H9 (cell line): ENCODE results near the gene TRPM1. TPM values are rescaled to one million over a fixed set of nuclear protein-coding genes. Genes with fewer than 3 reads are reported as not detected.

Experiments
- DNase-seq: peaks from one replicate; pipeline ENCODE4 v3.0.0-alpha.2; 2017
- H2AFZ ChIP-seq: one replicate; pipeline ENCODE4 v1.6.1; 2013; ENCODE audit warnings: mild to moderate bottlenecking, low read length, control low read depth, moderate library complexity
- H2AK5ac ChIP-seq: 2 replicates; pipeline ENCODE4 v1.6.1; 2013; ENCODE audit warnings: low read length, control low read depth, mixed read lengths; ENCODE audit not compliant: insufficient read length
- H2BK120ac ChIP-seq: one replicate; pipeline ENCODE4 v1.6.1; 2013; ENCODE audit warnings: low read depth, mild to moderate bottlenecking, low read length, control low read depth, inconsistent platforms; ENCODE audit not compliant: poor library complexity, severe bottlenecking
- H2BK12ac ChIP-seq: 2 replicates; pipeline ENCODE4 v1.6.1; 2013; ENCODE audit warnings: low read length, control low read depth, mixed read lengths, low read depth; ENCODE audit not compliant: insufficient read length
- H2BK15ac ChIP-seq: 2 replicates; pipeline ENCODE4 v1.6.1; 2013; ENCODE audit warnings: low read depth, low read length, control low read depth
- H2BK20ac ChIP-seq: one replicate; pipeline ENCODE4 v1.6.1; 2013; ENCODE audit warnings: low read depth, mild to moderate bottlenecking, low read length, control low read depth, inconsistent platforms; ENCODE audit not compliant: poor library complexity, severe bottlenecking
- H2BK5ac ChIP-seq: 2 replicates; pipeline ENCODE4 v1.6.1; 2013; ENCODE audit warnings: low read length, control low read depth, mixed read lengths; ENCODE audit not compliant: insufficient read length
- H3K14ac ChIP-seq: 2 replicates; pipeline ENCODE4 v1.6.1; 2013; ENCODE audit warnings: low read length, control low read depth; ENCODE audit not compliant: insufficient read depth
- H3K18ac ChIP-seq: 2 replicates; pipeline ENCODE4 v1.6.1; 2013; ENCODE audit warnings: low read depth, mild to moderate bottlenecking, mixed read lengths, low read length, control low read depth; ENCODE audit not compliant: insufficient read length
- H3K23ac ChIP-seq: 2 replicates; pipeline ENCODE4 v1.6.1; 2013; ENCODE audit warnings: low read length, control low read depth, mixed read lengths, low read depth; ENCODE audit not compliant: insufficient read length
- H3K23me2 ChIP-seq: 2 replicates; pipeline ENCODE4 v1.6.1; 2013; ENCODE audit warnings: low read depth, mild to moderate bottlenecking, mixed read lengths, low read length, control low read depth; ENCODE audit not compliant: insufficient read length, poor library complexity, severe bottlenecking
- H3K27ac ChIP-seq: 2 replicates; pipeline ENCODE4 v1.5.1; 2013; ENCODE audit warnings: low read length, control low read depth, mixed read lengths, low read depth; ENCODE audit not compliant: insufficient read length
- H3K27me3 ChIP-seq: 2 replicates; pipeline ENCODE4 v1.6.1; 2013; ENCODE audit warnings: low read length, control low read depth, inconsistent platforms; ENCODE audit not compliant: insufficient read depth
- H3K4ac ChIP-seq: 2 replicates; pipeline ENCODE4 v1.6.1; 2013; ENCODE audit warnings: low read depth, mild to moderate bottlenecking, control low read depth, inconsistent platforms, low read length, moderate library complexity
- H3K4me1 ChIP-seq: 2 replicates; pipeline ENCODE4 v1.6.1; 2013; ENCODE audit warnings: low read length, control low read depth, inconsistent platforms; ENCODE audit not compliant: insufficient read depth
- H3K4me2 ChIP-seq: 2 replicates; pipeline ENCODE4 v1.6.1; 2013; ENCODE audit warnings: low read length, control low read depth, mixed read lengths; ENCODE audit not compliant: insufficient read length, insufficient read depth
- H3K56ac ChIP-seq: 2 replicates; pipeline ENCODE4 v1.6.1; 2013; ENCODE audit warnings: low read depth, mild to moderate bottlenecking, mixed read lengths, low read length, control low read depth; ENCODE audit not compliant: insufficient read length
- H3K79me1 ChIP-seq: 2 replicates; pipeline ENCODE4 v1.6.1; 2013; ENCODE audit warnings: low read depth, mild to moderate bottlenecking, moderate library complexity, low read length, control low read depth, inconsistent platforms; ENCODE audit not compliant: insufficient read depth, poor library complexity, severe bottlenecking
- H3K79me2 ChIP-seq: 2 replicates; pipeline ENCODE4 v1.6.1; 2013; ENCODE audit warnings: low read length, control low read depth, inconsistent platforms; ENCODE audit not compliant: insufficient read depth
- H3K9ac ChIP-seq: 2 replicates; pipeline ENCODE4 v1.6.1; 2013; ENCODE audit warnings: low read length, control low read depth, mixed read lengths; ENCODE audit not compliant: insufficient read length; ENCODE audit errors: extremely low read depth
- H3K9me3 ChIP-seq: one replicate; pipeline ENCODE4 v1.6.1; 2013; ENCODE audit warnings: low read depth, low read length, inconsistent platforms; ENCODE audit not compliant: control insufficient read depth
- H3T11ph ChIP-seq: one replicate; pipeline ENCODE4 v1.6.1; 2013; ENCODE audit warnings: mild to moderate bottlenecking, low read length, control low read depth, inconsistent platforms
- H4K20me1 ChIP-seq: one replicate; pipeline ENCODE4 v1.6.1; 2013; ENCODE audit not compliant: control insufficient read depth, insufficient read length, insufficient read depth
- H4K5ac ChIP-seq: 2 replicates; pipeline ENCODE4 v1.6.1; 2013; ENCODE audit warnings: low read depth, mild to moderate bottlenecking, mixed read lengths, low read length, control low read depth; ENCODE audit not compliant: insufficient read length
- H4K8ac ChIP-seq: replicated peaks from 2 replicates; pipeline ENCODE4 v1.6.1; 2013; ENCODE audit warnings: low read length, control low read depth, mixed read lengths, low read depth; ENCODE audit not compliant: insufficient read length
- H4K91ac ChIP-seq: 2 replicates; pipeline ENCODE4 v1.6.1; 2013; ENCODE audit warnings: low read depth, mild to moderate bottlenecking, moderate library complexity, mixed read lengths, low read length, control low read depth; ENCODE audit not compliant: insufficient read length
- H3K27ac Mint-ChIP-seq, 3 experiments: 2 replicates in 2 of 3; 3 replicates in 1 of 3; pipeline ENCODE4 v1.8.0; 2020 to 2021; ENCODE audit warnings: mixed read lengths in 3 of 3, mild to moderate bottlenecking in 1 of 3, moderate library complexity in 1 of 3
- H3K27me3 Mint-ChIP-seq: 2 replicates; pipeline ENCODE4 v1.8.0; 2021; ENCODE audit warnings: low read depth, mild to moderate bottlenecking, moderate library complexity, mixed read lengths
- H3K36me3 Mint-ChIP-seq, 3 experiments: 2 replicates in 2 of 3; 3 replicates in 1 of 3; pipeline ENCODE4 v1.8.0; 2020 to 2021; ENCODE audit warnings: low read depth in 3 of 3, mixed read lengths in 3 of 3; ENCODE audit not compliant: insufficient read depth in 1 of 3
- H3K4me1 Mint-ChIP-seq, 2 experiments: 2 replicates each; pipeline ENCODE4 v1.8.0; 2020; ENCODE audit warnings: mixed read lengths in 2 of 2
- H3K4me3 Mint-ChIP-seq, 2 experiments: 2 replicates in 1 of 2; 3 replicates in 1 of 2; pipeline ENCODE4 v1.8.0; 2020 to 2021; ENCODE audit warnings: mild to moderate bottlenecking in 2 of 2, mixed read lengths in 2 of 2, moderate library complexity in 1 of 2
- H3K9me3 Mint-ChIP-seq, 2 experiments: 2 replicates in 1 of 2; 3 replicates in 1 of 2; pipeline ENCODE4 v1.8.0; 2020; ENCODE audit warnings: mild to moderate bottlenecking in 2 of 2, mixed read lengths in 2 of 2, moderate library complexity in 1 of 2
- WGBS: extraction: QIAGEN DNeasy Blood & Tissue Kit; methylation state at CpG from one replicate; pipeline ENCODE4 v1.1.7; 2013; ENCODE audit warnings: missing lambda C conversion rate, low lambda C conversion rate, mixed read lengths; ENCODE audit not compliant: insufficient read length; ENCODE audit errors: extremely low coverage; 5-methylcytosine and 5-hydroxymethylcytosine counted together
- total RNA-seq: library from RNA; stranded (reverse); gene quantifications from 2 replicates; pipeline ENCODE4 v1.2.1, GENCODE V29; 2021
- TF ChIP-seq, protein P1 (sequence below): fragments of 200-600 bp; sonication (generic); conservative IDR thresholded peaks from 3 replicates; pipeline ENCODE4 v1.8.0; 2021; ENCODE audit warnings: antibody characterized with exemption, mild to moderate bottlenecking

TRPM1 gene
- total RNA-seq, 1 experiment from 2014 or later = not detected

DNA sequence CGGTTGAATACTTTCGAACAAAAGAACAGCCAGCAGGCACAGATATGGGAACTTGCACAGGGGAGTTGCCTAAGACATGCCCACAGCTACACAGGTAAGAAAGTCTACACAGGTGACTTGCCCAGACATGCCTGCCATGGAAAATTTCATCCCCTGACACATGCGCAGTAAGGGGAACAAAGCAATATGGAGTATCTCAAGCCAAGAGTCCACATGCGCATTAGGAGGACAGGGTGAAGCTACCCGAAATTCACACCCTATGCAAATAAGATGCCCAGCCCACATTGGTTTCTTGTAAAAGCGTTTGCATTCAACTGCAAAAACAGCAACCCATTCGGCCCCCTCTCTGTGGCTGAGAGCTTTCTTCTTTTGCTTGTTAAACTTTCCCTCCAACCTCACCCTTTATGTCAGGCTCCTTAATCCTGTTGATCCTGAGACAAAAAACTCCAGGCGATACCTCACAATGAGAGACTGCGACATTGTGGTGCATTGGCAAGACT is 49.3 kb upstream of the TRPM1 start:
- H3T11ph ChIP-seq = no peak overlapping the region
- peaks cover 19% of the 10 kb centered on the region; the same call in 1 of the 2 replicates for H3K4me1 ChIP-seq
- peak overlapping the region; percentile 53 for H2BK120ac ChIP-seq
- H3K23me2 ChIP-seq = no peaks in the 10 kb centered on the region
- no peak overlapping the region for H3K4ac ChIP-seq
- no peaks in the 10 kb centered on the region for H3K27me3 Mint-ChIP-seq
- no peak overlapping the region for H2BK5ac ChIP-seq
- H3K27ac Mint-ChIP-seq = peak overlapping the region; percentile 68 to 98 (median 94); a peak in 5 of 7 replicates
- H2BK12ac ChIP-seq = no peak overlapping the region
- H3K4me2 ChIP-seq = no peak overlapping the region
- no peak overlapping the region for H3K14ac ChIP-seq
- H2AK5ac ChIP-seq = no peak overlapping the region
- no peak overlapping the region for H2AFZ ChIP-seq
- H2BK20ac ChIP-seq = no peak overlapping the region
- no peak overlapping the region for H4K5ac ChIP-seq
- no peak overlapping the region for H3K4me3 Mint-ChIP-seq
- DNase-seq = peak; percentile 64
- peak overlapping the region; percentile 60 for H3K18ac ChIP-seq
- no peak overlapping the region for H3K23ac ChIP-seq
- H3K36me3 Mint-ChIP-seq = peaks cover 0 to 9% (median 2%) of the 10 kb centered on the region in 3 experiments; a peak in 3 of 7 replicates
- H3K56ac ChIP-seq = no peak overlapping the region
- H4K91ac ChIP-seq = no peak overlapping the region
- no peak overlapping the region for H2BK15ac ChIP-seq
- H4K8ac ChIP-seq = no peak overlapping the region
- no peaks in the 10 kb centered on the region for H3K79me2 ChIP-seq
- H3K9me3 ChIP-seq = no peaks in the 10 kb centered on the region
- H3K9me3 Mint-ChIP-seq = peaks cover 3 to 9% of the 10 kb centered on the region in 2 experiments; a peak in 4 of 5 replicates
- H3K4me1 Mint-ChIP-seq = peaks cover 77 to 81% of the 10 kb centered on the region in 2 experiments
- TF ChIP-seq, protein P1, sequence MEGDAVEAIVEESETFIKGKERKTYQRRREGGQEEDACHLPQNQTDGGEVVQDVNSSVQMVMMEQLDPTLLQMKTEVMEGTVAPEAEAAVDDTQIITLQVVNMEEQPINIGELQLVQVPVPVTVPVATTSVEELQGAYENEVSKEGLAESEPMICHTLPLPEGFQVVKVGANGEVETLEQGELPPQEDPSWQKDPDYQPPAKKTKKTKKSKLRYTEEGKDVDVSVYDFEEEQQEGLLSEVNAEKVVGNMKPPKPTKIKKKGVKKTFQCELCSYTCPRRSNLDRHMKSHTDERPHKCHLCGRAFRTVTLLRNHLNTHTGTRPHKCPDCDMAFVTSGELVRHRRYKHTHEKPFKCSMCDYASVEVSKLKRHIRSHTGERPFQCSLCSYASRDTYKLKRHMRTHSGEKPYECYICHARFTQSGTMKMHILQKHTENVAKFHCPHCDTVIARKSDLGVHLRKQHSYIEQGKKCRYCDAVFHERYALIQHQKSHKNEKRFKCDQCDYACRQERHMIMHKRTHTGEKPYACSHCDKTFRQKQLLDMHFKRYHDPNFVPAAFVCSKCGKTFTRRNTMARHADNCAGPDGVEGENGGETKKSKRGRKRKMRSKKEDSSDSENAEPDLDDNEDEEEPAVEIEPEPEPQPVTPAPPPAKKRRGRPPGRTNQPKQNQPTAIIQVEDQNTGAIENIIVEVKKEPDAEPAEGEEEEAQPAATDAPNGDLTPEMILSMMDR = no peak
- no CpG with 5 or more reads among the region's 9 CpGs for WGBS
- no peaks in the 10 kb centered on the region for H3K79me1 ChIP-seq
- no peak overlapping the region for H3K9ac ChIP-seq
- peak overlapping the region; percentile 10 for H3K27ac ChIP-seq
- H4K20me1 ChIP-seq = no peaks in the 10 kb centered on the region
- no peaks in the 10 kb centered on the region for H3K27me3 ChIP-seq
